ENCODE measurements around the gene SLC22A1.
"Not testable (repeated sequence)": the region's sequence is repeated elsewhere in the genome, so short reads cannot be mapped to it uniquely, and the experiment has no call there.

The SLC22A1 gene
- total RNA-seq, result 0.35 to 5.1 (median 3.1) reads per million in 4 experiments

DNA sequence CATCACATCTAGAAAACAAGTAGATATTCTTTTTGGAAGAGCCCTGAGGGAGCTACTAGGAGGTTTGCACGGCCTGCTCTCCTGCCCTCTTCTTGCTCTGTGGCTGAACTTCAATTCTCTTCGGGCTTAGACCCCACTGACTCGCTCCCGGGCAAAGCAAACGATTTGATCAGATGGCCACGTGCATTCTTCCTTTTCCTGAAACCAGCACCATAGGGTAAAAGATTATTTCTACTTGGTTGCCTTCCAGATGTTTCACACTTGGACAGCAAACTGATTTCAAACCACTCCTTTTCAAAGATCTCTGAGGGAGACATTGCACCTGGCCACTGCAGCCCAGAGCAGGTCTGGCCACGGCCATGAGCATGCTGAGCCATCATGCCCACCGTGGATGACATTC is at the start of gene SLC22A1:
Gene SLC22A1, plus strand, starts transcription at position 258 of the 400 bp plus-strand sequence. Its CDS starts 121 bp downstream, at position 379.
- no peak for DNase-seq

- DNase-seq, result no peak
Observed at GRCh38 chr6:160073272-160073671, 48.3 kb upstream of the SLC22A1 start.

DNA sequence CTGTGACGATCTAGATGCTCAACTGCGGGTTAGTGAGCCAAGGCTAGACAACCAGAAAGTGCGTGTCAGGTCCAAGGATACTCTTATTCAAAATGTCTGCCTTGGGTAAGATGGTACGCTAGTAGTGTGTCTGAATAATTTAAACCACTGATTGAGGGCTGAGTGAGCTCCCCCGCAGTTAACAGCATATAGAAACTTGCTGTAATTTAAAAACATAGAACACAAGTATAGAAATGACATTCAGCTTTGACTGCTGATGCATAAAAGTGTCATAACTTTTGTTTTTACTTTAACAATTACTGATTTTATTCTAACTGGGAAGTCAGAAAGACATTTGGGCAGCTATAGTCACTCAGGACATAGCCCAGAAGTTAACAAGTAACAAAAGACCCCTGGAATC is 45.6 kb upstream of the SLC22A1 start:
- no peak for DNase-seq

- DNase-seq, result no peak
Observed at GRCh38 chr6:160077024-160077423, 44.6 kb upstream of the SLC22A1 start.

- no peak for DNase-seq
Observed at GRCh38 chr6:160077526-160077925, 44.1 kb upstream of the SLC22A1 start.

DNA sequence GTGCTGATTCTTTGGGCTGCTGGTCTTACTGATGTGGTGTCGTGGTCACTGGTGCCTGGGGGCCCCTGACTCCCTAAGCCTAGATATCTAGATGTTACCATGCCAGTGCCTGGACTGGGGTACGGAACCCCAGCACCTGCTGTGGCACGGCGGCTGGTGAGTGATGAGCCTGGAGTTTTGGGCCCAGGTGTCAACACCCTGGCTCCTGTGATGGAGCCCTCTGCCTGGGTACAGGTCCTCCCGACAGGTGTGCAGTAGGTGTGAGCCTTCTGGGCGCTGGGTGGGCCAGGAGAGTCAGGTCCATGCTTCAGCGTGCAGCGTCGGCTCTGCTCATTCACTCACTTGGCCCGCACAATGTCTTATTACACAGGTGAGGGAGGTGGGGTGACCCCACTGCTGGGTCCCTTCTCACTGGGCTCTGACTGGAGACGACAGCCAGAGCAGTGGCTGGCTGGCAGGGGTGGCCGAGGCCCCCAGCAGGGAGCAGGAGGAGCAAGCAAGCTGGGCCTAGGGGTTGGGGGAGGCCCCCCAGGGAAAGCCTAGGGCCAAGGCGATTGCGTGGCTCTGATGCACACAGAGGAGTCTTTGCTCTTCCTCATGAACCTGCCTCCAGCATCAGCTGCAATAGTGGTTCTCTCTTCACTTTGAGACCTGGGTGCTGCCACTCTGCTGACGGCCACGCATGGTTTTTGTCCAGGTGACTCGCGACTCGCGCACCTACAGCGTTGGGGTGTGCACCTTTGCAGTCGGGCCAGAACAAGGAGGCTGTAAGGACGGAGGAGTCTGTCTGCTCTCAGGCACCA is 42.5 kb upstream of the SLC22A1 start:
- DNase-seq, result no peak

GRCh38 chr6:160079686-160080043 is 42.0 kb upstream of the SLC22A1 start:
- no peak for DNase-seq

DNA sequence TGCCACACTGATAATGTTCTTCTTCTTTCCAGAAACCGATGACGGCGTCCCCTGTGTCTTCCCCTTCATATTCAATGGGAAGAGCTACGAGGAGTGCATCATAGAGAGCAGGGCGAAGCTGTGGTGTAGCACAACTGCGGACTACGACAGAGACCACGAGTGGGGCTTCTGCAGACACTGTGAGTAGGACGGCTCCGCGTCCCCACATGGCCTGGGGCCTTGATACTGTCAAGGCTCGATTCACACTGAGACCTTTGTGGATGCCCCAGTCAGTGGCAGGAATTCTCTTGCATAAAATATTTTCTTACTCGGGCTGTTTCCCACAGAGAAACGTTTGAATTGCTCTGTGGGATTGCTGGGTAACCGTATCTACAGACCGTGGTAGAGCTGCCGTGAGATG is 41.5 kb upstream of the SLC22A1 start:
- DNase-seq, result no peak

DNA sequence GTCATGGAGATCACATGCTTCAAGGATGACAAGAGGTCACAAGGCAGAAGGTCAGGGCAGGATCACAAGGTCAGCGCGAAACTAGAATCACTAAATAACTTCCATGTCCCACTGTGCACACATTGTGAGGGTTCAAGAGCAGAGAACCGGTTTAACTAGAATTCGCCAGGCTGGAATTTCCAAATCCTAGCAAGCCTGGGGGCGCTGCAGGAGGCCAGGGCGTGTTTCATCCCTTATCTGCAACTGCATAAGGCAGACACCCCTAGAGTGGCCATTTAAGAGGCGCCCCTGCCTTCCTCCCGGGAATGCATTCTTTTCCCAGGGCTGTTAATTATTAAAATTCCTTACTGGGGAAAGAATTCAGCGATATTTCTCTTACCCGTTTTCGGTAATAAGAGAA is 40.2 kb upstream of the SLC22A1 start:
- DNase-seq, result no peak

DNA sequence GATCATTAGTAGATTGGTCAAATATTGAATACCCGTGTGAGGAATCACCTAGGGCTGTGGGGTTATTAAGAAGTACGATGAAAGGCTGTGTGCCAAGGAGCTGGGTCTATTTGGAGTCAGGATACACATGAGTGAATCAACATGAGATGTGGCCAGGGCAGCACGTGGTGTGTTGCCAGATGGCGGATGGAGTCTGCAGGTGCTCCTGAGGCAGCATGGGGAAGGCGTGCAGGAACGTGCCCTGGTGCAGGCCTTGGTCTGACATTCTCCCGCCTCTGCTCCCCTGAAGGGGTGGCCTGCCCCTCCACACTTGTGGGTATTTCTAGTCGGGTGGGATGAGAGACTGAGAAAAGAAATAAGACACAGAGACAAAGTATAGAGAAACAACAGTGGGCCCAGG is 39.0 kb upstream of the SLC22A1 start:
- no peak for DNase-seq

GRCh38 chr6:160084198-160084776 is 37.3 kb upstream of the SLC22A1 start:
- no peak for DNase-seq

DNA sequence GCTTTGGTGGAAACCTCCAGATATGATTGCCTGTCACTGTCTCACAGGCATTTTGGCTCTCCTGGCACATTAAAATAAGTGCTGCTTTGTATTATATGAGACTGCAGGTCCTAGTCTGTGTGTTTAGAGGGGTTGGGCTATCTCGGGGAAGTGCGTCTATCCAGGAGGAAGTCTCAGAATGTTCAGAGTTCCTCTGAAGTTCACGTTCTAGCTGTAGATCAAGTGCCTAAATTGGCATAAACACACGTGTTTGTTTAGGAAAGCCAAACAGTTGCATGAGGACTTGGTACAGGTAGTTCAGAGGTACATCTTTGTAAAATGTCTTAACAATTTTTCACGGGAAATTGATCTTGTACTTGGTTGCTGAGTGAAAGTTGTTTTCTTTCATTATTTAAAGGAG is 36.4 kb upstream of the SLC22A1 start:
- DNase-seq, result no peak

- DNase-seq, result no peak
Observed at GRCh38 chr6:160085713-160086505, 35.7 kb upstream of the SLC22A1 start.

- DNase-seq, result no peak
Observed at GRCh38 chr6:160086754-160087153, 34.9 kb upstream of the SLC22A1 start.

- no peak for DNase-seq
Observed at GRCh38 chr6:160088069-160088783, 33.4 kb upstream of the SLC22A1 start.

DNA sequence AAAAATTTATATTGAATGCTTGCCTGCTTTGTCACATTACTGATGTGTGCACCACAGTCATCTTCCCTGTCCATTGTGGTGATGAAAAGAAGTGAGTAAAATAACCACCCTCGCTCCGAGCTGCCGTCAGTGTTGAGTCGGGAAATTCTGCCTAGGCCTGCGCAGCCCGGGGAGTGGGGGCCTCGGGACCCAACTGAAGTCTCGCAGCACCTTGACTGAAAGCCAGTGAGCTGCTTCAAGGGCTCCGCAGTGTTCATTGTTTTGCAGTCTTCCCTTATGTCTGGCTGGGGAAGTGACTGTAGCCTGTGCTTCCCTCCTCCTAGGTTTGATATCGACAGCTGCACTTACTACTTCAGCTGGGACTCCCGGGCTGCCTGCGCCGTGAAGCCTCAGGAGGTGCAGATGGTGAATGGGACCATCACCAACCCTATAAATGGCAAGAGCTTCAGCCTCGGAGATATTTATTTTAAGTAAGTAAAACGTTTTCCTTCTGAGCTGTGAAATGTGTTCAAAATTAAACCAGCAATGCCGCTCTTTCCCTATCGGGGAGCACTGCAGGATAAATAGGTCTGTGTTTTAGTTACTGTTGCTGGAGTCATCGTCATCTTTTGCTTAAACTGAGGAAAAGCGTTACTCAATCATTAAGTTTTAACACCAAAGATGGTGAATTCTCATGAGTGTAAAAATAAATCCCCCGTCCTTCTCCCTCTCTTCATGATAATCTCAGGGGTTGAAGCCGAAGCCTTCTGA is 32.7 kb upstream of the SLC22A1 start:
- DNase-seq, result no peak

GRCh38 chr6:160089534-160089897 is 32.1 kb upstream of the SLC22A1 start:
- DNase-seq, result no peak

DNA sequence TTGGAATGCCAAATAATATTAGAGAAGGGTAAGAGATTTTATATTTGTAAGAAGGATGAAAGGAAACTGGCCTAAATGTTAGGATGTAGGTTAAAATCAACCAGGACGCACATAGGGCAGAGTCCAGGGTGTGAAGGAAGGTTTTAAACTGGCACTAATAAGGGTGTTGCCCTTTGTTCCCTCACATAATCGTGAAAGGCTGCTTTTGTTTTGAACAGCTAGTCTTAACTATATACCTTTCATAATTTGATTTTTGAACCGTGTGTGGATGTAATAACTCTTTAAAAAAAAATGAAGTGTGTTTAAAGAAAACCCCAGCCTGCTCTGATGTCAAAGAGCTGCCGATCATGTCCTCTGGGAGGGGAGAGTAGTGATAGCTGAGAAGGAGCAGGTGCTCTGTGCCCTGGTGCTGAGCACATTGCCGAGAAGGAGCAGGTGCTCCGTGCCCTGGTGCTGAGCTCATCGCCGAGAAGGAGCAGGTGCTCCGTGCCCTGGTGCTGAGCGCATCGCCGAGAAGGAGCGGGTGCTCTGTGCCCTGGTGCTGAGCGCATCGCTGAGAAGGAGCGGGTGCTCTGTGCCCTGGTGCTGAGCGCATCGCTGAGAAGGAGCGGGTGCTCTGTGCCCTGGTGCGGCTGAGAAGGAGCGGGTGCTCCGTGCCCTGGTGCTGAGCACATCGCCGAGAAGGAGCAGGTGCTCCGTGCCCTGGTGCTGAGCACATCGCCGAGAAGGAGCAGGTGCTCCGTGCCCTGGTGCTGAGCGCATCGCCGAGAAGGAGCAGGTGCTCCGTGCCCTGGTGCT is 31.0 kb upstream of the SLC22A1 start:
- DNase-seq, result not testable (repeated sequence)

DNA sequence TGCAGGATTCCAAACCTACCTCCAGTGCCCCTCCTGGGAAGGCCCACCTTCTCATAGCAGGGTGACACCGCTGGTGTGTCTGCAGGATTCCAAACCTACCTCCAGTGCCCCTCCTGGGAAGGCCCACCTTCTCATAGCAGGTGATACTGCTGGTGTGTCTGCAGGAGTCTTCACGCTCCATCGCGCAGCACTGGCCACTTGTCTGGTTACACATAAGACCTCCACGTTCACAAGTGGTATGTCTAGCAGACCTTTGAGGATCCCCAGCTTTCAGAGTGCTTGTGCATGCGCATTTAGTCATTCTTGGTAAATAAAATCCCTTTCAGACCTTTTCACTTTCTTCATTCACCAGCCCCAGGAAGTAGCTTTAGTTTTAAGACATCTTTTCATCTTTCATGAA is 29.4 kb upstream of the SLC22A1 start:
- DNase-seq, result not testable (repeated sequence)

GRCh38 chr6:160092602-160093001 is 29.0 kb upstream of the SLC22A1 start:
- no peak for DNase-seq

GRCh38 chr6:160093061-160093460 is 28.6 kb upstream of the SLC22A1 start:
- no peak for DNase-seq

DNA sequence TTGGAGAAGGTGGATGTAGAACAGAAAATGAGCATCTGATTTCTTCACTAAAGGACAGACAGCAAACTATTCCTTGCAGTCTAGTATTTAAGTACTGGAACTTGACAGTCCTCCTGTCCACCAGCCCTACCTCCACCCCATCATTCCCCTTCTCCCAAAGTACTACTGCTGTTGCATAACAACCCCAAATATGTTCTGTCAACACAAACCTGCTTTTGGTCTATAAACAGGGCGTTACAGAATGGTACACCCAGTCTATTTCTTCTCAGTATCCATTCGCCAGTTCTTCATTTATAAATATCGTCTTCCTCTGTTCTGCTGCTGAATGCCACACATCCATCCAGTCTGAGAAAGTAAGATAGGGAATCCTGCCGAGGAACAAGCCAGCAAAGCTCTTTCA is 27.7 kb upstream of the SLC22A1 start:
- DNase-seq, result no peak
